ENCODE data around the gene MS4A2.
"Not testable (repeated sequence)": the region's sequence is repeated elsewhere in the genome, so short reads cannot be mapped to it uniquely, and the experiment has no call there.

The MS4A2 gene

GRCh38 chr11:60088364-60088763 is at the start of gene MS4A2:
Gene MS4A2, plus strand, starts transcription at chr11:60088664. Its CDS starts 102 bp downstream, at chr11:60088766.
- no peak for DNase-seq

- no peak for DNase-seq
Observed at GRCh38 chr11:60040109-60040508, 48.4 kb upstream of the MS4A2 start, which contains the start of gene OOSP2. Gene OOSP2, plus strand, starts transcription at chr11:60040409. Its CDS starts 51 bp downstream, at chr11:60040460.

- not testable (repeated sequence) for DNase-seq
Observed at GRCh38 chr11:60050422-60050821, 38.0 kb upstream of the MS4A2 start.

- not testable (repeated sequence) for DNase-seq
Observed at GRCh38 chr11:60050839-60051238, 37.6 kb upstream of the MS4A2 start.

GRCh38 chr11:60056349-60056969 is 32.0 kb upstream of the MS4A2 start, which contains the start of gene MS4A3:
Gene MS4A3, plus strand, starts transcription at chr11:60056665. Its CDS starts 4,496 bp downstream, at chr11:60061161.
- no peak for DNase-seq

GRCh38 chr11:60059052-60059451 is 29.4 kb upstream of the MS4A2 start:
- no peak for DNase-seq

- no peak for DNase-seq
Observed at GRCh38 chr11:60059521-60060240, 28.8 kb upstream of the MS4A2 start.

- DNase-seq: no peak
Observed at GRCh38 chr11:60064111-60064510, 24.4 kb upstream of the MS4A2 start.

- DNase-seq: no peak
Observed at GRCh38 chr11:60065801-60066200, 22.7 kb upstream of the MS4A2 start.

GRCh38 chr11:60069450-60069849 is 19.0 kb upstream of the MS4A2 start:
- DNase-seq: no peak

- not testable (repeated sequence) for DNase-seq
Observed at GRCh38 chr11:60071644-60072043, 16.8 kb upstream of the MS4A2 start.

- DNase-seq: no peak
Observed at GRCh38 chr11:60077216-60077817, 11.1 kb upstream of the MS4A2 start.

- DNase-seq: no peak
Observed at GRCh38 chr11:60077981-60078380, 10.5 kb upstream of the MS4A2 start.

GRCh38 chr11:60078745-60079144 is 9.7 kb upstream of the MS4A2 start:
- DNase-seq: no peak

- DNase-seq: no peak
Observed at GRCh38 chr11:60080535-60080934, 7.9 kb upstream of the MS4A2 start.

- no peak for DNase-seq
Observed at GRCh38 chr11:60084631-60085273, 3.7 kb upstream of the MS4A2 start.

GRCh38 chr11:60085909-60086308 is 2.6 kb upstream of the MS4A2 start:
- no peak for DNase-seq

GRCh38 chr11:60087239-60087638 is 1.2 kb upstream of the MS4A2 start:
- no peak for DNase-seq

GRCh38 chr11:60095477-60096120 is 7.1 kb downstream of the MS4A2 start:
- DNase-seq: no peak

- DNase-seq: no peak
Observed at GRCh38 chr11:60097189-60097588, 8.7 kb downstream of the MS4A2 start.

GRCh38 chr11:60098508-60098907 is 10.0 kb downstream of the MS4A2 start:
- no peak for DNase-seq

- no peak for DNase-seq
Observed at GRCh38 chr11:60100516-60100915, 12.1 kb downstream of the MS4A2 start.

GRCh38 chr11:60101368-60101767 is 12.9 kb downstream of the MS4A2 start:
- not testable (repeated sequence) for DNase-seq

Data from stimulated activated CD4-positive, alpha-beta T cell treated with anti-CD3 and anti-CD28 coated beads, Interleukin-15, amount 100 ng/mL, for 24 hours (primary cell).